Measurements from ENCODE around the gene GADD45G. TPM values are rescaled to one million over a fixed set of nuclear protein-coding genes. Genes with fewer than 3 reads are reported as not detected.

GADD45G gene
- total RNA-seq, 2 experiments from 2014 or later = not detected

DNA sequence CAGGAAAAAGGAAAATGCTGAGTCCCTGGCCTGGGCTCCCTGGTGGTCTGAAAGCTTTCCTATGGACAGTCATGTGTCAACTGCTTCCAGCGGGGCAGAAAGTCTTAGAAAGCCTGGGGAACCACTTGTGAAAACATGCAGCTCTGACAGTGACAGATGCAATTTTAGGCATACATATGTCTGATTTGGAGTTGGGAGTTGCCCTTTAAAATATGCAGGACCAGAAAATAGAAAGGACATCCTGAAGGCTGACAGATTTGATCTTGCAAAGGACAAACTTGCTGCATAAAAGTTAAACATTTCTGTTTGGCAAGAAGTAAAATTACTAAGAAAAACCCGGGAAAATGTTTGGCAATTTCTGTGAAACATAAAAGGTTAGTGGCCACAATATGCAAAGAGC is 23.8 kb downstream of the GADD45G start:
- Histone ChIP-seq H3K27ac (ENCODE audit: low read depth, low read length, poor library complexity, severe bottlenecking) (no peak overlapping the region), H4K20me1 (ENCODE audit: insufficient read depth, low read length) (no peaks in the 10 kb centered on the region)

DNA sequence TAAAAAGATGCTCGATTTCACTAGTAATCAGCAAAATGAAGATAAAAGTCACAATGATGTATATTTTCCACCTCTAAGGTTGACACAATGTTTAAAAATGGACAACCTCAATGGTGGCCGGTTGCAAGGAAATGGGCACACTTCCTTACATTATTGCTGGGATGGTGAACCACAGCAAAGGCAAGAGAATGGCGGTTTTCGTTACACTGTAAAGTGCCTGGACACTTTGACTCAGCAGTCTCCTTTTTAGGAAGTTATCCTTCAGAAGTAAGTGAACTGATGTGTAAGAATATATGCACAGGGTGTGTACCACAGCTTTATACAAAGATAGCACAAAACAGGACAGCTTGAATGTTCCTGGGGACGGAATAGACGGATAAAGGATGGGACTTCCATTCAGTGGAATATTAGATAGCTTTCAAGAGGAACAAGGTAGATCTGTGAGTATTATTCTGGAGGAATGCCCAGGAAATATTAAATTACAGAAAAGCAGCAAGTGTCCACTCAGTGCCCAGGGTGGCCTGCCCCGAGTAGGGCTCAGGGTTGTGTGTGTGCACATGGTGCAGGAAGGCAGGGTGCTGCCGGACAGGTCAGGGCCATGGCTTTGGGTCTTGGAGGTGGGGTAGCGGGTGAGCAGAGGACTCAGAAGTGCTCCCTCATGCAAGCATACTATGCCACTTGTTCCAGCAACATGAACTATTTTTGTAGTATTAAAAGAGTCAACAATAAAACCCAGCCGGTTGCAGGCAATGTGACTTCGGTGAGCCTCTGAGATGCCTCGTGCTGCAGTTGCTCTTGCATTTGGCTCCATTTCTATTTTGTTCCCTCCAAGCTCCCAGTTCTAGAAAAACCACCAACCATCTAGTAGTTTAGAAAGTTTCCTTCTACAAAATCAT is 24.5 kb downstream of the GADD45G start:
- Histone ChIP-seq H3K79me2 (ENCODE audit: insufficient read depth, low read depth, low read length) (no peaks in the 10 kb centered on the region), H3K9me2 (ENCODE audit: insufficient read depth, low read length) (no peaks in the 10 kb centered on the region), H3K9me3 (ENCODE audit: low read length) (no peaks in the 10 kb centered on the region), H3K27ac (ENCODE audit: low read depth, low read length, poor library complexity, severe bottlenecking) (no peak overlapping the region), H2AFZ (ENCODE audit: low read length) (no peak overlapping the region), H3K4me3 (ENCODE audit: low read depth, low read length, poor library complexity, severe bottlenecking) (no peak overlapping the region), H4K20me1 (ENCODE audit: insufficient read depth, low read length) (no peaks in the 10 kb centered on the region), H3K4me1 (ENCODE audit: insufficient read depth, low read length, poor library complexity, severe bottlenecking) (no peaks in the 10 kb centered on the region), H3K36me3 (ENCODE audit: insufficient read depth, low read length) (no peaks in the 10 kb centered on the region), H3K4me2 (ENCODE audit: low read length) (no peak overlapping the region)
- intact Hi-C loops (cut with micrococcal nuclease; ENCODE audit: unreplicated experiment) = no loop called here
- no TSS peak for BruUV-seq (replicated peaks)
- POLR2A ChIA-PET = interaction anchor here (0.5 to 1.0 kb wide), 3 partner anchors 12 to 955 kb away, joined by 3 to 4 read pairs (median 3); no protein-coding TSS in a partner anchor
- CTCF ChIA-PET (ENCODE audit: unreplicated experiment) = no interaction called here
- DNase-seq (ENCODE audit: low spot score) = no peak
- no peak for TF ChIP-seq EZH2phosphoT487 (IDR thresholded peaks at IDR 0.05; ENCODE audit: borderline replicate concordance, low read depth, low read length)
- TF ChIP-seq, protein P1, sequence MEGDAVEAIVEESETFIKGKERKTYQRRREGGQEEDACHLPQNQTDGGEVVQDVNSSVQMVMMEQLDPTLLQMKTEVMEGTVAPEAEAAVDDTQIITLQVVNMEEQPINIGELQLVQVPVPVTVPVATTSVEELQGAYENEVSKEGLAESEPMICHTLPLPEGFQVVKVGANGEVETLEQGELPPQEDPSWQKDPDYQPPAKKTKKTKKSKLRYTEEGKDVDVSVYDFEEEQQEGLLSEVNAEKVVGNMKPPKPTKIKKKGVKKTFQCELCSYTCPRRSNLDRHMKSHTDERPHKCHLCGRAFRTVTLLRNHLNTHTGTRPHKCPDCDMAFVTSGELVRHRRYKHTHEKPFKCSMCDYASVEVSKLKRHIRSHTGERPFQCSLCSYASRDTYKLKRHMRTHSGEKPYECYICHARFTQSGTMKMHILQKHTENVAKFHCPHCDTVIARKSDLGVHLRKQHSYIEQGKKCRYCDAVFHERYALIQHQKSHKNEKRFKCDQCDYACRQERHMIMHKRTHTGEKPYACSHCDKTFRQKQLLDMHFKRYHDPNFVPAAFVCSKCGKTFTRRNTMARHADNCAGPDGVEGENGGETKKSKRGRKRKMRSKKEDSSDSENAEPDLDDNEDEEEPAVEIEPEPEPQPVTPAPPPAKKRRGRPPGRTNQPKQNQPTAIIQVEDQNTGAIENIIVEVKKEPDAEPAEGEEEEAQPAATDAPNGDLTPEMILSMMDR (conservative IDR thresholded peaks at IDR 0.05; ENCODE audit: low read length) = no peak

More for the DNA sequence above, 23.8 kb downstream of the GADD45G start:
- ChIA-PET POLR2A (interaction anchor here (0.8 kb wide), 1 partner anchor 15 kb away, joined by 3 read pairs; no protein-coding TSS in a partner anchor), CTCF (ENCODE audit: unreplicated experiment) (no interaction called here)
- DNase-seq (ENCODE audit: low spot score) = no peak
- no peaks in the 10 kb centered on the region for H3K79me2 ChIP-seq (ENCODE audit: insufficient read depth, low read depth, low read length)
- no peaks in the 10 kb centered on the region for H3K4me1 ChIP-seq (ENCODE audit: insufficient read depth, low read length, poor library complexity, severe bottlenecking)
- no TSS peak for BruUV-seq (replicated peaks)
- no peaks in the 10 kb centered on the region for H3K9me2 ChIP-seq (ENCODE audit: insufficient read depth, low read length)
- no peak overlapping the region for H3K4me3 ChIP-seq (ENCODE audit: low read depth, low read length, poor library complexity, severe bottlenecking)
- TF ChIP-seq EZH2phosphoT487 (IDR thresholded peaks at IDR 0.05; ENCODE audit: borderline replicate concordance, low read depth, low read length) = no peak
- TF ChIP-seq, protein P1 (conservative IDR thresholded peaks at IDR 0.05; ENCODE audit: low read length) = no peak
- H2AFZ ChIP-seq (ENCODE audit: low read length) = no peak overlapping the region
- intact Hi-C loops (cut with micrococcal nuclease; ENCODE audit: unreplicated experiment) = no loop called here
- H3K36me3 ChIP-seq (ENCODE audit: insufficient read depth, low read length) = no peaks in the 10 kb centered on the region
- no peaks in the 10 kb centered on the region for H3K9me3 ChIP-seq (ENCODE audit: low read length)
- no peak overlapping the region for H3K4me2 ChIP-seq (ENCODE audit: low read length)

DNA sequence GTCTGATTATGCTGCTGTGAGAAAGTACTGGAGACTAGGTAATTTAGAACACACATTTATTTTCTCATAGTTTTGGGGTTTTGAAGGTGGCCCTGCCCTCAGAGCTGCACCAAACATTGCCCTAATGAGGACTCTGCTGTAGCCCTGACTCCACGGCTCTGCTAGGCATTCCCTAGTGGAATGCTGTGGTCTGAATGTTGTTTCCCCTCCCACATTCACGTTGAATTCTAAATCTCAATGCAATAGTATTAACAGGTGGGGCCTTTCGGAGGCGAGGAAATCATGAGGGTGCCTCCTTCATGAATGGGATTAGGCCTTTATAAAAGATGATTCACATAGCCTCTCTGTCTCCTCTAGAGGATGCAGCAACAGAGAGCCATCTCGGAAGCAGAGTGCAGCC is 25.7 kb downstream of the GADD45G start:
- H3K79me2 ChIP-seq (ENCODE audit: insufficient read depth, low read depth, low read length) = no peaks in the 10 kb centered on the region
- H3K27ac ChIP-seq (ENCODE audit: low read depth, low read length, poor library complexity, severe bottlenecking) = no peak overlapping the region
- BruUV-seq (replicated peaks) = no TSS peak
- ChIA-PET POLR2A (interaction anchor here (0.7 kb wide), 1 partner anchor 1986 kb away, joined by 3 read pairs; no protein-coding TSS in a partner anchor), CTCF (ENCODE audit: unreplicated experiment) (no interaction called here)
- H3K4me2 ChIP-seq (ENCODE audit: low read length) = no peak overlapping the region
- H2AFZ ChIP-seq (ENCODE audit: low read length) = no peak overlapping the region
- DNase-seq (ENCODE audit: low spot score) = no peak
- H4K20me1 ChIP-seq (ENCODE audit: insufficient read depth, low read length) = no peaks in the 10 kb centered on the region
- intact Hi-C loops (cut with micrococcal nuclease; ENCODE audit: unreplicated experiment) = no loop called here
- TF ChIP-seq EZH2phosphoT487 (IDR thresholded peaks at IDR 0.05; ENCODE audit: borderline replicate concordance, low read depth, low read length) = no peak
- TF ChIP-seq, protein P1 (conservative IDR thresholded peaks at IDR 0.05; ENCODE audit: low read length) = no peak
- no peak overlapping the region for H3K4me3 ChIP-seq (ENCODE audit: low read depth, low read length, poor library complexity, severe bottlenecking)
- H3K9me3 ChIP-seq (ENCODE audit: low read length) = no peaks in the 10 kb centered on the region
- no peaks in the 10 kb centered on the region for H3K4me1 ChIP-seq (ENCODE audit: insufficient read depth, low read length, poor library complexity, severe bottlenecking)
- no peaks in the 10 kb centered on the region for H3K36me3 ChIP-seq (ENCODE audit: insufficient read depth, low read length)
- H3K9me2 ChIP-seq (ENCODE audit: insufficient read depth, low read length) = no peaks in the 10 kb centered on the region

Data from OCI-LY7 (cell line).